Fibroblast of mammary gland (primary cell): ENCODE measurements around the gene UBA52.
"Not testable (repeated sequence)": the region's sequence is repeated elsewhere in the genome, so short reads cannot be mapped to it uniquely, and the experiment has no call there.

Experiments
- DNase-seq: peaks from one replicate; pipeline ENCODE4 v3.0.0-alpha.2; 2010; ENCODE audit warnings: low read depth
- H3K4me3 ChIP-seq: 2 replicates; pipeline ENCODE4 v1.5.1; 2011; ENCODE audit warnings: low read depth, mild to moderate bottlenecking, low read length, moderate library complexity; ENCODE audit not compliant: control insufficient read depth
- TF ChIP-seq, protein P1 (sequence below): conservative IDR thresholded peaks from 2 replicates; pipeline ENCODE4 v1.5.1; 2011; ENCODE audit warnings: low read depth, low read length, inconsistent platforms; ENCODE audit not compliant: control insufficient read depth, insufficient read depth

The UBA52 gene

DNA sequence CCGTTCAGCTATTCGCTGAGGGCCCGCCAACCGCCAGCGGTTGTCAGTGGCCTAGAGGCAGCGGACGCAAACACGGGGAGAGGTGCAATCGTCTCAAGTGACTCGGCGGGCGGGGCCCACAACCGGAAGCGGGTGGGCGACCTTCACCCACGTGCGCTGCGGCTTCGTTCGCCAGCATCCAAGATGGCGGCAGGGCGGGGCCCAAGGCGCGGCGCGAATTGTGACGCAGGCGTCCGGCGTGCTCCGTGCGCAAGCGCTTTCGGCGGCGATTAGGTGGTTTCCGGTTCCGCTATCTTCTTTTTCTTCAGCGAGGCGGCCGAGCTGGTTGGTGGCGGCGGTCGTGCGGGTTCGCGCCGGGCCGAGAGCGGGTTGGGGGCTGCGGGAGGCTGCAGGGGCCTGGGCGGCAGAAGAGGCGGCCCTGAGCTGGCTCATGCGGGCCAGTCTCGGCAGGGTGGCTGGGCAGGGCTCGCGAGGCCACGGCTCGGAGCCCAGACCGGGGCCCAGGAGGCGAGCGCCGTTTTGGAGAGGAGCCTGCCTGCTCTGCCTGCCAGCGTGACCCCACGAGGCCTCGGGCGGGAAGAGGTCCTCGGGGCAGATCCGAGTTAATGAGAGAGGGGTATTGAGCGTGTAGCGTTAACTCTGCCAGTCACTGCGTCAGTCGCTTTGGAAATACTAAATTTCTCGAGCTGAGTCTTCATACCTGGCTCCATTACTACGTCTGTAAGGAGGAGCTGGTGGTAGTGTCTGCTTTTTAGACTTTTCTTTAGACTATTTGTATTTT is at the start of gene UBA52:
UBA52 (plus strand) TSS at position 294 of the 781 bp plus-strand sequence. CDS start 1,444 bp downstream, outside the sequence.
- peak within 1 kb of the TSS; percentile 98 for H3K4me3 ChIP-seq
- TF ChIP-seq, protein P1, sequence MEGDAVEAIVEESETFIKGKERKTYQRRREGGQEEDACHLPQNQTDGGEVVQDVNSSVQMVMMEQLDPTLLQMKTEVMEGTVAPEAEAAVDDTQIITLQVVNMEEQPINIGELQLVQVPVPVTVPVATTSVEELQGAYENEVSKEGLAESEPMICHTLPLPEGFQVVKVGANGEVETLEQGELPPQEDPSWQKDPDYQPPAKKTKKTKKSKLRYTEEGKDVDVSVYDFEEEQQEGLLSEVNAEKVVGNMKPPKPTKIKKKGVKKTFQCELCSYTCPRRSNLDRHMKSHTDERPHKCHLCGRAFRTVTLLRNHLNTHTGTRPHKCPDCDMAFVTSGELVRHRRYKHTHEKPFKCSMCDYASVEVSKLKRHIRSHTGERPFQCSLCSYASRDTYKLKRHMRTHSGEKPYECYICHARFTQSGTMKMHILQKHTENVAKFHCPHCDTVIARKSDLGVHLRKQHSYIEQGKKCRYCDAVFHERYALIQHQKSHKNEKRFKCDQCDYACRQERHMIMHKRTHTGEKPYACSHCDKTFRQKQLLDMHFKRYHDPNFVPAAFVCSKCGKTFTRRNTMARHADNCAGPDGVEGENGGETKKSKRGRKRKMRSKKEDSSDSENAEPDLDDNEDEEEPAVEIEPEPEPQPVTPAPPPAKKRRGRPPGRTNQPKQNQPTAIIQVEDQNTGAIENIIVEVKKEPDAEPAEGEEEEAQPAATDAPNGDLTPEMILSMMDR = no peak
- peak; percentile 95 for DNase-seq

DNA sequence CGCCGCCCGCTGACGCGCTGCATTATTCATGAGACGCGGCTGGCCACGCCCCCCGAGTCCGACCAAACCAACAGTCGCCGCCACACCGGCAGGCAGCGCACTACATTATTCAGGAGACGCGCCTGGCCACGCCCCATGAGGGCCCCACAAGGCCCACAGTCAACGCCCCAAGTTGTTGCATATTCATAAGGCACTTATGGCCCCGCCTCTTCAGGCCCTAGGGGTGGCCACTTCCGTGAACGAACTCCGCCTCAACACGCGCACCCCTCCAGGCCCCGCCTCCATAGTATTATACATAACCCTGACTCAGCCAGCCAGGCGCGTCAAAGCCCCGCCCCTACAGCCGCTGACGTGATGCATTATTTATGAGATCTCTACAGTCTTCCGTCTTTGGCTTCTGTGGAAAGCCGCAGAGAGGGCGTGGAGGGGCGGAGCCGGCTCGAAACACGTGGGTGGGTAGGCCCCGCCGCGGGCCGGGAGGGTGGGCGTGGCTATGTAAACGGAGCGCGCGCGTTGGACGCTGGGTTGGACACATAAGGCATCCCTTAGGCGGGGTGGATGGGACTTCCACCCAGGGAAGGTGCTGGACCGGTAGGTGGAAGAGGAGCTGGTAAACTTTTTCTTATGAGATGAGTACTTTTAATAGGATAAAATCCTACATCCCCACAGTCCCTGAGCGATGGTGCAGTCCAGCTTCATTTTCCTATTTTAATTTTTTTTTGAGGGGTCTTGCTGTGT is 49.4 kb upstream of the UBA52 start:
- TF ChIP-seq, protein P1 = no peak
- peak; percentile 100 for DNase-seq
- peak overlapping the region; percentile 73 for H3K4me3 ChIP-seq

DNA sequence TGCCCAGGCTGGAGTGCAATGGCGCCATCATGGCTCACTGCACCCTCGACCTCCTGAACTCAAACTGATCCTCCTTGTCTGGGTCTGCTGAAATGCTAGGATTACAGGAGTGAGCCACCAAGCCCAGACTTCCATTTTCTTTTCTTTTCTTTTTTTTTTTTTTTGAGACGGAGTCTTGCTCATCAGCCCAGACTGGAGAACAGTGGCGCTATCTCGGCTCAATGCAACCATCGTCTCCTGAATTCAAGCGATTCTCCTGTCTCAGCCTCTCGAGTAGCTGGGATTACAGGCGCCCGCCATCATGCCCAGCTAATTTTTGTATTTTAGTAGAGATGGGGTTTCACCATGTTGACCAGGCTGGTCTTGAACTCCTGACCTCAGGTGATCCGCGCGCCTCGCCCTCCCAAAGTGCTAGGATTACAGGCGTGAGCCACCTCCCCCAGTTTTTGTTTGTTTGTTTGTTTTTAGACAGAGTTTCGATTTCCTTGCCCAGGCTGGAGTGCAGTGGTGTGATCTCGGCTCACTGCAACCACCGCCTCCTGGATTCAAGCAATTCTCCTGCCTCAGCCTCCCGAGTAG is 48.7 kb upstream of the UBA52 start:
- DNase-seq = not testable (repeated sequence)
- peak overlapping the region; percentile 22 for H3K4me3 ChIP-seq

DNA sequence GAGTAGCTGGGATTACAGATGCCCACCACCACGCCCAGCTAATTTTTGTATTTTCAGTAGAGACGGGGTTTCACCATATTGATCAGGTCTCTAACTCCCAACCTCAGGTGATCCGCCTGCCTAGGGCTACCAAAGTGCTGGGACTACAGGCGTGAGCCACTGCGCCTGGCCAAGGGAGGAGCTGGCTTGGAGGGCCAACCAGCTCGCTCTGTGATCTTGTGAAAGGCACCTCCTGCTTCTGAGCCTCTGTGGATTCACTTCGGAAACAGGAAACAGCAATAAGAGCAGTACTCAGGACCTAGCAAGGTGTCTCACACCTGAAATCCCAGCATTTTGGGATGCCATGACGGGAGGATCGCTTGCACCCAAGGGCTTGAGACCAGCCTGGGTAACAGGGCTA is 47.8 kb upstream of the UBA52 start:
- H3K4me3 ChIP-seq = no peak overlapping the region
- TF ChIP-seq, protein P1 = no peak
- DNase-seq = no peak

DNA sequence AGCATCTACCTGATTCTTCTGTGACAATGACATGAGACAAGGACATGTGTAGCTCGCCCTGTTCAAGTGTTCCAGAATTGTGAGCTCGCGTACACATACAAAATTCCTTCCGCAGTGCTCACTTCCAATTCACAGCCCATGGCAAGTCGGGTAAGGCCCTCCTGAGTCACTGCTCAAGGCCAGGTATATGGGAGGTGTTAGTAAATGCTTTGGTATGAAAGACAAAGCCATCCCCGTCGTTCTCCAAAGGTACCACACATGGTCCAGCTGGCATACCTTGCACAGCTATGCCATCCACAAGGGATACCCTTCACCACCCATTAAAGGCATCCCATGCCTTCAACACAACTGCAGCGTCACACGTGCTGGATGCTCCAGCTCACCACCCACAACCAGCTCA is 45.3 kb upstream of the UBA52 start:
- H3K4me3 ChIP-seq = no peak overlapping the region
- no peak for DNase-seq
- TF ChIP-seq, protein P1 = no peak

DNA sequence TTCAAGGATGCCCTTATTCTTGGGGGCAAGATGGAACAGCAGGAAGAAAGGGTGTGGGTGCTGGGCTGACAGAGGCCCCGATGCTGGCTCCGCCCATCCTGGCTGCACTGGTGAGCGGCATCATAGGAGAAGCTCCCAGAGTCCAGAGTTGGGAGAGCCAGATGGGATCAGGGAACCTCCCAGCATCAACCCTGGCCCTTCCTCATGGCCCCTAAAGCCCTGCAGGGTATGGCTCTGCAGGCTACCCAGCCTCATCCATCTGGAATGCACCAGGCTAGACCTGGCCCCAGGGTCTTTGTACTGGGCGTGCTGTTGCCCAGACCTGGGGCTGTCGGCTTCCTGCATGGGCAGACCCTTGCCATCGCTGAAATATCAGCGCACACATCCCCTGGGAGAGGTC is 41.9 kb upstream of the UBA52 start:
- TF ChIP-seq, protein P1 = no peak
- no peak for DNase-seq
- no peak overlapping the region for H3K4me3 ChIP-seq

DNA sequence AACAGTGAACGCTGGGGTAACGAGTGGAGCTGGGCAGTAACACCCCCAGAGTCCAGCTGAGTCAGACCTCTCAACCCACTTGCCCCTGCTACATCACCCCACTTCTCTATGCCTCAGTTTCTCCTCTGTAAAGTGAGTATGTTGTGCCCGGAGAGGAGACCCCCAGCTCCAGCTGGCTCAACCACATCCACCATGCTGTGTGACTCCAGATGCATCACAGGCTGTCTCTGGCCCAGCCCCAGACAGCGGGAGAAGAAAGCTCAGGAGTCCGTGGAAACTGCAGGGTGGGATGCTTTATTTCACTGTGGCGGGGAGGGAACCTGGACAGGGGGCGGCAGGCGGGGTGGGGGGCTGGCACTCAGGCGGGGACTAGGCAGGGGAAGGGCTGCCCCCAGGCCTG is 40.2 kb upstream of the UBA52 start:
- TF ChIP-seq, protein P1 = no peak
- no peak for DNase-seq
- H3K4me3 ChIP-seq = no peak overlapping the region
